Right ventricle myocardium superior (tissue), 1 donor: Measurements from ENCODE around the gene RPS24. TPM values are rescaled to one million over a fixed set of nuclear protein-coding genes. Genes with fewer than 3 reads are reported as not detected.
A peak's percentile ranks its signal among the peaks of the same experiment; 100 is the strongest.
"Not testable (repeated sequence)": the region's sequence is repeated elsewhere in the genome, so short reads cannot be mapped to it uniquely, and the experiment has no call there.

ENCODE experiments used
- ATAC-seq: fragments of 200-7000 bp; cut with Tn5 transposase; one replicate; pipeline ENCODE4 v1.9.1; 2020; ENCODE audit warnings: mild to moderate bottlenecking; ENCODE audit not compliant: poor library complexity
- DNase-seq: peaks from one replicate; pipeline ENCODE4 v3.0.0-alpha.2; 2020
- intact Hi-C: fragments of 100-400 bp; cut with DNase I; formaldehyde crosslinking; loops from one replicate; pipeline ENCODE4 v1.11.2; 2022
- total RNA-seq: library from RNA; stranded (reverse); fragmentation: NEBNext Ultra II Directional; extraction: Animal tissue kit (Norgen Biotek cat#: 25700); gene quantifications from one replicate; pipeline ENCODE4 v1.2.1, GENCODE V29; 2021
- donor health status: DM: no; HTN: yes; CAD: no; lungs with severe emphysema.

Gene RPS24
- total RNA-seq, 1 donor from 2014 or later = 716 TPM

GRCh38 chr10:78071140-78071856, 37.6 kb downstream of the RPS24 start:
- no peak for DNase-seq
- intact Hi-C loops = no loop called here
- peak; percentile 72 for ATAC-seq

- no peak for DNase-seq
- intact Hi-C loops = no loop called here
- ATAC-seq = peak; percentile 27
These were observed 38.2 kb downstream of the RPS24 start for GRCh38 chr10:78071857-78072179.

- DNase-seq = no peak
- ATAC-seq = no peak
- intact Hi-C loops = no loop called here
These were observed 38.8 kb downstream of the RPS24 start for GRCh38 chr10:78072504-78072903.

GRCh38 chr10:78075806-78076205, 42.1 kb downstream of the RPS24 start:
- ATAC-seq, intact Hi-C loops, DNase-seq: not testable (repeated sequence)

GRCh38 chr10:78078539-78079330, 45.1 kb downstream of the RPS24 start:
- DNase-seq (no peak), ATAC-seq (no peak)
- intact Hi-C loops = no loop called here

- ATAC-seq = no peak
- intact Hi-C loops = no loop called here
- DNase-seq = no peak
These were observed 45.7 kb downstream of the RPS24 start for GRCh38 chr10:78079411-78079810.

- intact Hi-C loops = no loop called here
- DNase-seq (no peak), ATAC-seq (no peak)
These were observed 47.6 kb downstream of the RPS24 start for GRCh38 chr10:78081292-78081691.

- no peak for ATAC-seq
These were observed 49.0 kb downstream of the RPS24 start for GRCh38 chr10:78082636-78083035.

More at GRCh38 chr10:78082636-78083035, 49.0 kb downstream of the RPS24 start:
- intact Hi-C loops = no loop called here
- DNase-seq = no peak

Other genes starting within 250 kb of the RPS24 start
- gene DLG5, start 107.1 kb upstream of the RPS24 start, total RNA-seq = 8.8 TPM
- gene POLR3A, start 4.3 kb upstream of the RPS24 start, total RNA-seq = 7.3 TPM